GM23338 (cell line): ENCODE data around the gene DDX24. TPM values are rescaled to one million over a fixed set of nuclear protein-coding genes. Genes with fewer than 3 reads are reported as not detected.
A peak's percentile ranks its signal among the peaks of the same experiment; 100 is the strongest.

ENCODE experiments used
- ATAC-seq: fragments of 200-7000 bp; cut with Tn5 transposase; 3 replicates; pipeline ENCODE4 v1.9.1; 2020
- DNase-seq: peaks from one replicate; pipeline ENCODE4 v3.0.0-alpha.2; 2015; ENCODE audit warnings: low spot score
- H2AFZ ChIP-seq: fragments of 200-600 bp; sonication (generic); 2 replicates; pipeline ENCODE4 v1.8.0; 2016; ENCODE audit warnings: antibody characterized with exemption, mild to moderate bottlenecking, moderate library complexity
- H3F3A ChIP-seq: fragments of 200-600 bp; sonication (generic); replicated peaks from 2 replicates; pipeline ENCODE4 v1.8.0; 2017; ENCODE audit warnings: antibody characterized with exemption, mixed run types, low read depth
- H3K27ac ChIP-seq: fragments of 200-600 bp; sonication (generic); 2 replicates; pipeline ENCODE4 v1.6.1; 2016; ENCODE audit warnings: low read depth
- H3K27me3 ChIP-seq: fragments of 200-600 bp; sonication (generic); 2 replicates; pipeline ENCODE4 v1.8.0; 2016; ENCODE audit warnings: mild to moderate bottlenecking, mixed run types, moderate library complexity; ENCODE audit not compliant: insufficient read depth
- H3K36me3 ChIP-seq: fragments of 200-600 bp; sonication (generic); 2 replicates; pipeline ENCODE4 v1.8.0; 2016; ENCODE audit warnings: mild to moderate bottlenecking; ENCODE audit not compliant: insufficient read depth
- H3K4me1 ChIP-seq: fragments of 200-600 bp; sonication (generic); 2 replicates; pipeline ENCODE4 v1.8.0; 2016; ENCODE audit warnings: mild to moderate bottlenecking, moderate library complexity; ENCODE audit not compliant: insufficient read depth
- H3K4me2 ChIP-seq: fragments of 200-600 bp; sonication (generic); 2 replicates; pipeline ENCODE4 v1.7.1; 2017; ENCODE audit warnings: mixed run types
- H3K4me3 ChIP-seq: fragments of 200-600 bp; sonication (generic); 2 replicates; pipeline ENCODE4 v1.6.1; 2016; ENCODE audit warnings: mixed run types
- H3K79me2 ChIP-seq: fragments of 200-600 bp; sonication (generic); replicated peaks from 2 replicates; pipeline ENCODE4 v1.8.0; 2017; ENCODE audit warnings: mild to moderate bottlenecking; ENCODE audit not compliant: insufficient read depth
- H3K9me2 ChIP-seq: fragments of 200-600 bp; sonication (generic); 2 replicates; pipeline ENCODE4 v1.8.0; 2017; ENCODE audit not compliant: insufficient read depth
- H4K20me1 ChIP-seq: fragments of 200-600 bp; sonication (generic); replicated peaks from 2 replicates; pipeline ENCODE4 v1.8.0; 2017; ENCODE audit warnings: mild to moderate bottlenecking; ENCODE audit not compliant: insufficient read depth
- H3K27ac Mint-ChIP-seq: 2 replicates; pipeline ENCODE4 v1.8.0; 2020; ENCODE audit warnings: inconsistent platforms, mild to moderate bottlenecking, moderate library complexity, mixed read lengths
- H3K27me3 Mint-ChIP-seq: 3 replicates; pipeline ENCODE4 v1.8.0; 2022; ENCODE audit warnings: low read depth, mild to moderate bottlenecking, moderate library complexity, mixed read lengths, inconsistent platforms; ENCODE audit not compliant: insufficient read depth, poor library complexity
- H3K36me3 Mint-ChIP-seq: 3 replicates; pipeline ENCODE4 v1.8.0; 2021; ENCODE audit warnings: low read depth, mild to moderate bottlenecking, inconsistent platforms, moderate library complexity, mixed read lengths
- H3K4me1 Mint-ChIP-seq: 3 replicates; pipeline ENCODE4 v1.8.0; 2020; ENCODE audit warnings: mild to moderate bottlenecking, inconsistent platforms, mixed read lengths
- H3K4me3 Mint-ChIP-seq: 3 replicates; pipeline ENCODE4 v1.8.0; 2021; ENCODE audit warnings: moderate library complexity, mild to moderate bottlenecking, inconsistent platforms, mixed read lengths
- H3K9me3 Mint-ChIP-seq: 3 replicates; pipeline ENCODE4 v1.8.0; 2020; ENCODE audit warnings: moderate library complexity, mild to moderate bottlenecking, inconsistent platforms, mixed read lengths
- CREB1 ChIP-seq: fragments of 250-450 bp; sonication (Bioruptor Pico); IDR thresholded peaks from 2 replicates; pipeline ENCODE4 v1.5.0; 2020; ENCODE audit warnings: low read depth, mild to moderate bottlenecking, moderate library complexity
- EZH2phosphoT487 ChIP-seq: fragments of 200-600 bp; sonication (generic); IDR thresholded peaks from one replicate; pipeline ENCODE4 v1.8.1; 2018; ENCODE audit warnings: antibody characterized with exemption; ENCODE audit not compliant: unreplicated experiment
- POLR2AphosphoS5 ChIP-seq: IDR thresholded peaks from 2 replicates; pipeline ENCODE4 v1.6.1; 2016; ENCODE audit warnings: antibody characterized with exemption, low read depth
- ZNF331 ChIP-seq: fragments of 250-450 bp; sonication (Bioruptor Pico); IDR thresholded peaks from 2 replicates; pipeline ENCODE4 v1.5.0; 2020; ENCODE audit warnings: low read depth, mild to moderate bottlenecking, moderate library complexity
- ZNF462 ChIP-seq: fragments of 250-450 bp; sonication (Bioruptor Pico); IDR thresholded peaks from 2 replicates; pipeline ENCODE4 v1.5.0; 2020; ENCODE audit warnings: mild to moderate bottlenecking, moderate library complexity
- polyA plus RNA-seq: library from polyadenylated mRNA; unstranded; fragments of >200 nt; fragmentation: Nextera tagmentation; extraction: Ambion mirVana; gene quantifications from 2 replicates; pipeline ENCODE4 v1.2.1, GENCODE V29; 2016
- total RNA-seq: library from RNA; depleted of rRNA; stranded (reverse); fragments of >200 nt; shearing (Covaris generic); gene quantifications from 2 replicates; pipeline ENCODE4 v1.2.3, GENCODE V29; 2014

DDX24 gene
- total and polyA plus RNA-seq, 2 experiments from 2014 or later = 150 to 265 TPM

- no peak for TF ChIP-seq EZH2phosphoT487
Measured at GRCh38 chr14:94129111-94129757, 48.2 kb upstream of the DDX24 start, which contains the start of gene IFI27L2 (continued).

- Histone ChIP-seq H3K79me2 (no peaks in the 10 kb centered on the region), H3K27me3 (no peaks in the 10 kb centered on the region), H3K4me2 (peak overlapping the region; percentile 81), H4K20me1 (no peaks in the 10 kb centered on the region), H2AFZ (peak overlapping the region; percentile 96; the same call in 1 of the 2 replicates), H3K9me2 (no peaks in the 10 kb centered on the region), H3F3A (no peaks in the 10 kb centered on the region), H3K36me3 (no peaks in the 10 kb centered on the region), H3K4me1 (peaks cover 11% of the 10 kb centered on the region; the same call in 1 of the 2 replicates), H3K27ac (no peak overlapping the region), H3K4me3 (peak overlapping the region; percentile 57)
- H3K4me3 Mint-ChIP-seq = peak overlapping the region; percentile 82
- DNase-seq (no peak), ATAC-seq (no peak)
- H3K4me1 Mint-ChIP-seq = peaks cover 8% of the 10 kb centered on the region
- H3K9me3 Mint-ChIP-seq = peaks cover 3% of the 10 kb centered on the region; the same call in 1 of the 3 replicates
- H3K27ac Mint-ChIP-seq = no peak overlapping the region
- peaks cover 5% of the 10 kb centered on the region for H3K27me3 Mint-ChIP-seq
- H3K36me3 Mint-ChIP-seq = no peaks in the 10 kb centered on the region; the same call in 2 of the 3 replicates
- TF ChIP-seq POLR2AphosphoS5 (no peak), CREB1 (CRISPR knock-in tag) (no peak), ZNF331 (no peak), ZNF462 (CRISPR knock-in tag) (no peak)
Measured at GRCh38 chr14:94128216-94128839, 47.3 kb upstream of the DDX24 start.
